ENCODE results near the gene ZNF723.

DNA sequence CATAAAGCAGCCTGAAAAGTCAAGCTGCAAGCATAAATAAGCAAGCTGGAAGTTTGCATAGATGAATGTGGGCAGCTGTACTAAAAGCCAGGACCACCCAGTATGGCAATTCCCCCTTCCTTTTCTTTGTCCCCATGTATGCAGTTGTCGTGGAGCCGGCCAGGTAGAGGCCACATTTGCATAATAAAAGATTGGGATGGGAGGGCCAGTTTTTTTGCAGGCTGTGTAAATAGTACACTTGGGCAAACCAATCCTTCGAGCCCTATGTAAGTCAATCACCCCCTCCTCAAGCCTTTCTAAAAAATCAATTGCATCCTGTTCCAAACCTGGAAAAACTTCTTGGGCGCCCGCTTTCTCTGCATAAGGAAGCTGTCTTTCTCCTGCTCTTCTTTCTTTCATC, 35.1 kb upstream of the ZNF723 start:
- TF ChIP-seq, protein P1, sequence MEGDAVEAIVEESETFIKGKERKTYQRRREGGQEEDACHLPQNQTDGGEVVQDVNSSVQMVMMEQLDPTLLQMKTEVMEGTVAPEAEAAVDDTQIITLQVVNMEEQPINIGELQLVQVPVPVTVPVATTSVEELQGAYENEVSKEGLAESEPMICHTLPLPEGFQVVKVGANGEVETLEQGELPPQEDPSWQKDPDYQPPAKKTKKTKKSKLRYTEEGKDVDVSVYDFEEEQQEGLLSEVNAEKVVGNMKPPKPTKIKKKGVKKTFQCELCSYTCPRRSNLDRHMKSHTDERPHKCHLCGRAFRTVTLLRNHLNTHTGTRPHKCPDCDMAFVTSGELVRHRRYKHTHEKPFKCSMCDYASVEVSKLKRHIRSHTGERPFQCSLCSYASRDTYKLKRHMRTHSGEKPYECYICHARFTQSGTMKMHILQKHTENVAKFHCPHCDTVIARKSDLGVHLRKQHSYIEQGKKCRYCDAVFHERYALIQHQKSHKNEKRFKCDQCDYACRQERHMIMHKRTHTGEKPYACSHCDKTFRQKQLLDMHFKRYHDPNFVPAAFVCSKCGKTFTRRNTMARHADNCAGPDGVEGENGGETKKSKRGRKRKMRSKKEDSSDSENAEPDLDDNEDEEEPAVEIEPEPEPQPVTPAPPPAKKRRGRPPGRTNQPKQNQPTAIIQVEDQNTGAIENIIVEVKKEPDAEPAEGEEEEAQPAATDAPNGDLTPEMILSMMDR (IDR thresholded peaks at IDR 0.05) = no peak
- no peak for TF ChIP-seq POLR2A (IDR thresholded peaks at IDR 0.05)
- TF ChIP-seq EP300 (IDR thresholded peaks at IDR 0.05) = no peak

Data from ovary (tissue), 3 donors.